HG03575 (cell line): ENCODE data around the gene GTPBP10.
"Not testable (repeated sequence)": the region's sequence is repeated elsewhere in the genome, so short reads cannot be mapped to it uniquely, and the experiment has no call there.

ENCODE experiments used
- ATAC-seq: cut with Tn5 transposase; IDR thresholded peaks from one replicate; pipeline ENCODE4 v1.9.1; 2021; ENCODE audit not compliant: unreplicated experiment, insufficient number of reproducible peaks, low FRiP score; ENCODE audit errors: extremely low read depth

The GTPBP10 gene, protein sequence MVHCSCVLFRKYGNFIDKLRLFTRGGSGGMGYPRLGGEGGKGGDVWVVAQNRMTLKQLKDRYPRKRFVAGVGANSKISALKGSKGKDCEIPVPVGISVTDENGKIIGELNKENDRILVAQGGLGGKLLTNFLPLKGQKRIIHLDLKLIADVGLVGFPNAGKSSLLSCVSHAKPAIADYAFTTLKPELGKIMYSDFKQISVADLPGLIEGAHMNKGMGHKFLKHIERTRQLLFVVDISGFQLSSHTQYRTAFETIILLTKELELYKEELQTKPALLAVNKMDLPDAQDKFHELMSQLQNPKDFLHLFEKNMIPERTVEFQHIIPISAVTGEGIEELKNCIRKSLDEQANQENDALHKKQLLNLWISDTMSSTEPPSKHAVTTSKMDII

DNA sequence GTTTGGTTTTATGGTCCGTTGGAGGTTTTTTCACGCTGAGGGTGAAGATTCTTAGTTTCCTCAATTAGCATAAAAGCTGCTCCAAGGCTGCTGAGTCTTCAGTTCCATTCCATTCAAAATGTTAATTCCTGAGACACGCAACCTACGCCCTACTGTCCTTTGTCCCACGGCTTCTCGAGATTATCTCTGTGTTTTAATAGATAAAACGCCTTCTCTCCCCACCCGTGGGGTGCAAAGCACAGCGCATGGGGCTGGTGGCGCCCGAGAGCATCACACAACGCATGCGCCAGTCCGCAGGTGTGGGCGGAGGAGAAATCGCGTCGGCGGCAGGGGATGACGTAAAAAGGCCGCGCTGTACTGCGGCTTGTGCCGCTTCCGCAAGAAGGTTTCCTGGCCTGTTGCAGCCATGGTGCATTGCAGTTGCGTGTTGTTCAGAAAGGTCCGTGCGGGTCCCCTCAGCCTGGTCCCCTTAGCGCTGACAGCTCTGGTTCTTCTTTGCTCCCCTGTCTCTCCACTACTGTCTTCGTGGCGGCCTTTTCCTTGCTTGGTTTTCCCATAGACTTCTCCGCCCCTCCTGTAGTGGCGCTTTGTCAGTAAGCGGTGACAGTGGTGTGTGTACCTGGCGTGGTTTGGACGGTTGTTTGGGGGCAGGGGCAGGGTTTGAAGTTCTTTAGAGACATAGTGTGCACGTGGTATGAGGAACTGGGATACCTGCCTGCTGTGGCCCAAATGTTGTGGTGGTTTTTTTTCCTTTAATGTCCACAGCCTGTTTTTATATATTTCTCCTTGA is at the start of gene GTPBP10:
TSS of gene GTPBP10 (plus strand) at position 381 of the 790 bp plus-strand sequence. CDS start at position 407, 26 bp downstream.
- ATAC-seq, result peak; percentile 77

DNA sequence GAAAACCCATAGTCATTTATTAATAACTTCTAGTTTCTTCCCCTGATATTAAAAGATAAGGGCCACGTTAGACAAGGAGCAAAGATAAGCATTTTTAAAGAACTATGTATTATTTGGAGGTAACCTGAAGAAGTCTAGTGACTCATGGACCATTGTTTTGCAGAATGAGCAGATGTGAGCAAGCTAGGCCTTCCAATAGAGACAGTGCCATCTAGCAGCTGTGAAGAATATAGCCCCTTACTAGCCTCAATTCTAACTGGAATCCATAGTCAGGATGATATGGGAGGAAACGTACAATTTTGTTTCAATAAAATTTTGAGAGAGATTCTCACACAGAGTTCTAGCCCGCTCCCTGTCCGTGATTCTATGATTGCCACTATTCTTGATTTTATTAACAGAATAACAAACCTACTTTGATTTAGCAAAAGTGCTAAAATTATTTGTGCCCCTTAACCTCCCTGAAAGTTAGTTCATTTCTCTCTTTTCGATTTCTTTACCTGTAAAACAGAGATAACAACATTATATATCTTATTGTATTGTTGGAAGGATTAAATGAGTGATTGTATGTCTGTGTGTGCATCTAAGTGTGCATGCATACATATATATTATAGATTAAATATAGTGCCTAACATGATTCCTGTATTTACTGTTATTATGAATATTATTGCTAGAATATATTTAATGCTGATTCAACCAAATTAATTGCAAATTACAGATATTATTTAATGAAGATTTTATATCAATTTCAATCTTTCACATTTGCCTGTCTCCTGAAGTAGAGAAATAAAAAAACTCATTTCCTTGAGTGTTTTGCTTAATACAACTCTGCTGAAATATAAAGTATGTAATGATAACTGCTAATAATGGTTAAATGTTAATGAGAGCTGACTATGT is 48.1 kb upstream of the GTPBP10 start:
- ATAC-seq, result no peak

DNA sequence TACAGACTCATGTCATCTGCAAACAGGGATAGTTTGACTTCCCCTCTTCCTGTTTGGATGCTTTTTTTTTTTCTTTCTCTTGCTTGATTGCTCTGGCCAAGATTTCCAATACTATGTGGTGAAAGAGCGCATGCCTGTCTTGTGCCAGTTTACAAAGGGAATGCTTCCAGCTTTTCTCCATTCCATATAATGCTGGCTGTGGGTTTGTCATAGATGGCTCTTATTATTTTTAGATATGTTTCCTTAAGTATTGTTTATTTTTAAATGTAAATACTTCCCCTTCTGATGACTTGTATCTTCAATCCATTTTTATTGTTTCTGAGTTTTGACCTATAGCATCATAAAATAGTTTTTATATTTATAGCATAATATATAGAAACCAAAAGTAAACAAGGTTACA is 43.3 kb upstream of the GTPBP10 start:
- no peak for ATAC-seq

DNA sequence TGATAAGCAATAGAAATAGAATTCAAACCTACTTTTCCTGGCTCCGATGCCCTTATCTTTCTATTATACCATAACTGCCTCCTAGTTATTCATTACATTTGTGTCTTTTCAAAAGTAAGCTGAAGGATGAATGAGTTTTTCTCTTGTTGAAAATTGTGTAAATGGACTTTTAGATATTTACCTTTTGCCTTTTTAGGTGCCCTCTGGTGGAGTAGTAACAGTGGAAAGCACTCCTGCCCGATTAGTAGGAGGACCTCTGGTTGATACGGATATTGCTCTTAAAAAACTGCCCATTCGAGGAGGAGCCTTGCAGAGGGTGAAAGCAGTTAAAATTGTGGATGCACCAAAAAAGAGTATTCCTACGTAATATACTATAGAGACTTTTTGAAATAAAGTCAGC is 36.6 kb upstream of the GTPBP10 start:
- ATAC-seq, result no peak

DNA sequence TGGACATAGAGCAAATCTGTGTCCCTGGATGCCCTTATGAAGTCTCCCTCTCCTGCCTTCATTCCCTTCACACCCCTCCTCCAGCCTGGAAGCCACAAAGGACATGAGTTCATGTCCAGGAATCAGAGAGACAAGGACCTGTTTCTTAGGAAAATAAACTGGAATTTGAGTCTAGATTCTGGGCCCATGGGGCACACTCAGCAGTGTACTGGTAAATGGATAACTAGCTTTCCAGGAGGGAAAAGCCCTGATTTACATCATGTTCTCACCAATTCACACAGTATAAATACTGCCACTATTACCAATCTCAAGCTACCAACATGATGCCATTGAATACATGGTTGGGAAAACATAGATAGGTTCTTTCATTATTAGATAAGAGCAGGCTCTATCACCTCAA is 35.3 kb upstream of the GTPBP10 start:
- ATAC-seq, result no peak

DNA sequence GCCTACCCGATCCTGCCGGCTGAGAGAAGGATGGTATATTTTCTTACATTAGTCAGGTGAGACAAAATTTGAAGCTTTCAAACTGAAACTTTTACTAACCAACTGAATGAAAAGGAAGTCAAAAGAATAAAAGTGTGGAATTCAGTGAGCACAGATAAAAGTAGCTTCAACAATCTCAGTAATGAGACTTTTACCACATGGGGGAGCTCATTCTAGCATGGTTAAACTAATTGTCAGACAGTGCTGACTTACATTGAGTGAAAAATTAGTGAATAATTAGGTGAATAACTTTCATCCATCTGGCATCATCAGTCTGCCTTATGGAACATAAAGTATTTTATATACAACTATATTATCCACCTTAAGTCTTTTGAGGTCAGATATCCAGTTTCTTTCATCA is 33.8 kb upstream of the GTPBP10 start:
- no peak for ATAC-seq

DNA sequence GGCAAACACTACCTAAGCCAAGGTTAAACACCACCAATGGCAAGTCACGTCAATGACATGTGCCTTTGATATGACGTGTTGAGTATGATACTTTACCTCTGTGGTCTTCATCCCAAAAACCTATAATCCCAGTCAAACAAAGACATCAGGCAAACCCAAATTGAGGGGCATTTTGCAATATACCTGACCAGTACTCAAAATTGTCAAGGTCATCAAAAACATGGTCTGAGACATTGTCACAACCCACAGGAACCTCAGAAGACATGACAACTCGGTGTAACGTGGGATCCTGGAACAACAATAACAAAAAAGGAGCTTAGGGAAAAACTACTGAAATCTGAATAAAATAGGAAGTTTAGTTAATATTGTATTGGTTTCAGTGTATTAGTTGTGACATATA is 32.6 kb upstream of the GTPBP10 start:
- ATAC-seq, result no peak

DNA sequence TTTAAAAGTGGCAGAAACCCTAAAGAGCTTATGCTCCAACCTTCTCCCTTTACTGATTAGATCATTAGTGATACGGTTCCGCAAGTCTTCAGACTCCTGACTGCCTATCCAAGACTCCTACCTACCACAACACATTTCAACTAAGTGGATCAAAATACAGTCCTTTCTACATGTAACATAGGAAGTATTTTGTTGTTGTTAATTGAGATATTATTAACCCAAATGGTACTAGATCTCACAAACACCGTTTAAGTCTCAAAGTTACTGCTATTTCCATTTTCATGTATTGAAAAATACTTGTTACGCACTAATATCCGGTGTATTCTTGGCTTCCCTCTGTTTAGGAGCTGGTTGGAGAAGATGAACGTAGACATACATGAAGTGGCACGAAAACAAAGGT is 26.5 kb upstream of the GTPBP10 start:
- ATAC-seq, result no peak

DNA sequence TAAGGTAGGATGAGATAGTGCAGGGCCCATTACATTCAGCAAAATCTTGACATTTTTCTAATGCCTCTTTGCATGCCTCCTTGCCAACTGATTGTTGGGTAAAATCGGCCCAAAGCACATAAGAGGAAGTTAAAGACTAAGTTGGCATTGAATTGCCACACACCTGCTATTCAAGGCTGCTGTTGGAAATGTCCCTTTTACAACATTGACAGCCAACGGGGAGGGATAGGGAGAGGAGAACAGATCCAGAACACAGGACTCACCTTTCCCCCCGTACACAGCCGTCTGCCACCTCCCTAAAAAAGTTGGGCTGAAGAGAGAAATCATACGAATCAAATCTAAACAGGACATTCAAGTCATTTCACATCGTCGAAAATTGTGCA is 26.1 kb upstream of the GTPBP10 start:
- ATAC-seq, result no peak

DNA sequence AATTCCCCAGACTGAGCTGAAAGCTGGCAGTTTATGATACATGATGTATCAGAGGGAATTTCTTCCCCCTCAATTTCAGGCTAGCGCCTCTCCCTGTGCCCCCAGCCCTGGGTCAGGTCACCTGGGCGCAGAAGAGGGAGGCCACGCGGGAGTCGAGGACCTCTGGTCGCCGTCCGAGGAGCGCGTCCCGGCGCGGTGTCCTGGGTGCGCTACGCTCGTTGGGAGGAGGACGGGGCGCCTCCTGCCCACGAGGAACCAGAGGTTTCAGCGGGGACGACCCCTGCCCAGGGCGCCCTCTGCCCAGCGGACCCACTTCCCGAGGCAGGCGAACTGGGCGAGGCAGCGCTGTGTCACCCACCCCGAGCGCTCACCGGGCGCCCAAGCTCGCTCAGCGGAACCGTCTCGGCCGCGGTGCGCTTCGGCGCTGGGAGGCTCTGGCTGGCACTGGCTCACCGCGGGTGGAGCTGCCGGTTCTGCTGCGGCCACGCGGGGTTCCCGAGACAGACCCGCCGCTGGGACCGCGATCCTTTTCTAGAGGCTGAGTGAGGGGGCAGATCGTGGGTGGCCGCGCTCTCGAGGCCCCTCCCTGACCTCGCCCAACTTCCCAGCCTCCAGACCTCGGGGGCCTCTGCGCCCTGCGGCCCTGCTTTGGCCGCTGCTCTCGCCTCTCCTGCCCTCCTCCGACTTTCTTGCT is 25.6 kb upstream of the GTPBP10 start, which contains the start of gene FAM237B:
TSS of gene FAM237B (minus strand) at position 504 of the 694 bp plus-strand sequence. CDS start 1,556 bp downstream, outside the sequence.
- ATAC-seq, result no peak

DNA sequence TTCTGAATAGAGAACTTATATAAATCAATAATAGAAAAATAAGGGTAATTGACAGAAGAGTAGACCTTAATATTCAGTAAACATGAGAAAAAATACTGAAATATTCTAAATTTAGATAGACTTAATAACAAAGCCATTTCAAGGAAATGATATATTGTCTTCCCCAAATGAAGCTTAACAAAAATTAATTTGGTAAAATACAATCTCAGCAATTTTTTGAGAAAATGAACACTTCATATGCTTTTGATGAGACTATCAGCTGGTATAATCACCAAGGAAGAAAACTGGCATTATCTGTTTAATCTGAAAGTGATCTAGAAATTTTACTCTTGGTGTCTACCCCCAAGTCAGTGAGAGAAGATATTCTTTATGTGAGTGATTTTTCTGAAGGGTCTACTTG is 23.7 kb upstream of the GTPBP10 start:
- ATAC-seq, result no peak

DNA sequence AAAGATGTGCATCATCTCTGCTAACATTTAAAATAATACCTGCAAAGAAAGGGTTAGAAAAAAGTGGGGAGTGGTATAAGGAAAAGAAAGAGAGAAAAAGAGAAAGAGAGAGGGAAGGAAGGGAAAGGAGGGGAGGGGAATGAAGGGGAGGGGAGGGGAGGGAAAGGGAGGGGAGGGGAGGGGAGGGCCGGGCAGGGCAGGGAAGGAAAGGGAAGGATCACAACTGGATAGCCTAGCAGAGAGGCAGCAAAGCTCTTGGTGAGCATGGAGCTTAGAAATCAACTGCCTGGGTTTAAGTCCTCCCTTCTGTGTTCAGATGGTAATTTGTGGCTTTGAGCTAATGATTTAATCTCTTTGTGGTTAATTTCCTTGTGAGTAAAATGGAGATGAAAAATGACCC is 20.0 kb upstream of the GTPBP10 start:
- no peak for ATAC-seq

DNA sequence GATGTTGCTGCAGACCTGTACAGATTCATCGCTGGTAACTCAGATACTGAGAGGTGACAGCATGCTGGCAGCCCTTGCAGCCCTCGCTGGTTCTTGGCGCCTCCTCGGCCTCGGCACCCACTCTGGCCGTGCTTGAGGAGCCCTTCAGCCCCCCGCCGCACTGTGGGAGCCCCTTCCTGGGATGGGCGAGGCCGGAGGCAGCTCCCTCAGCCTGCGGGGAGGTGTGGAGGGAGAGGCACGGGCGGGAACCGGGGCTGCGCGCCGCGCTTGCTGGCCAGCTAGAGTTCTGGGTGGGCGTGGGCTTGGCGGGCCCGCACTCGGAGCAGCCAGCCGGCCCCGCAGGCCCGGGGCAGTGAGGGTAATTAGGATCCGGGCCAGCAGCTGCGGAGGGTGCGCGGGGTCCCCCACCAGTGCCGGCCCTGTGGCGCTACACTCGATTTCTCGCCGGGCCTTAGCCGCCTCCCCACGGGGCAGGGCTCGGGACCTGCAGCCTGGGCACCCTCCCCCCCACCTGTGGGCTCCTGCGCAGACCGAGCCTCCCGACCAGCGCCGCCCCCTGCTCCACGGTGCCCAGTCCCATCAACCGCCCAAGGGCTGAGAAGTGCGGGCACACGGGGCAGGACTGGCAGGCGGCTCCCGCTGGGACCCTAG is 12.2 kb upstream of the GTPBP10 start:
- ATAC-seq, result no peak

DNA sequence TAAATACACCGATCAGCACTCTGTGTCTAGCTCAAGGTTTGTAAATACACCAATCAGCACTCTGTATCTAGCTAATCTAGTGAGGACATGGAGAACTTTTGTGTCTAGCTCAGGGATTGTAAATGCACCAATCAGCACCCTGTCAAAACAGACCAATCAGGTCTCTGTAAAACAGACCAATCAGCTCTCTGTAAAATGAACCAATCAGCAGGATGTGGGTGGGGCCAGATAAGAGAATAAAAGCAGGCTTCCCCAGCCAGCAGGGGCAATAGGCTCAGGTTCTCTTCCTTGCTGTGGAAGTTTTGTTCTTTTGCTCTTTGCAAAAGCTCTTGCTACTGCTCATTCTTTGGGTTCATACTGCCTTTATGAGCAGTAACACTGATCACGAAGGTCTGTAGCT is 11.6 kb upstream of the GTPBP10 start:
- not testable (repeated sequence) for ATAC-seq

DNA sequence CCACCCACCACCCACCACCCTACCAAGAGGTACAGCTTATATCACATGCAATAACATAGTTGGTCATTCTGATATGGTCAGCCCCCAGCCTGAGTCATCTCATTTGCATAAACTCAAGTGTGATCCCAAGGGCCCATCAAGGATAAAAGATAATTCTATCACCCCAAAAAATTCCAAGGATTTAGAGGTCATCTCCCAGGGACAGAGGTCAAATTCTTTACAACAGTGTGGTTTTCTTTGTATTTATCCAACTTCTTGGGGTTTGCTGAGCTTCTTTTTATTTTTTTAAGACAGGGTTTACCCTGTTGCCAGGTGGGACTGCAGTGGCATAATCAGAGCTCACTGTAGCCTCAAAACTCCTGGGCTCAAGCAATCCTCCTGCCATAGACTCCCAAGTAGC is 9.4 kb upstream of the GTPBP10 start:
- no peak for ATAC-seq

DNA sequence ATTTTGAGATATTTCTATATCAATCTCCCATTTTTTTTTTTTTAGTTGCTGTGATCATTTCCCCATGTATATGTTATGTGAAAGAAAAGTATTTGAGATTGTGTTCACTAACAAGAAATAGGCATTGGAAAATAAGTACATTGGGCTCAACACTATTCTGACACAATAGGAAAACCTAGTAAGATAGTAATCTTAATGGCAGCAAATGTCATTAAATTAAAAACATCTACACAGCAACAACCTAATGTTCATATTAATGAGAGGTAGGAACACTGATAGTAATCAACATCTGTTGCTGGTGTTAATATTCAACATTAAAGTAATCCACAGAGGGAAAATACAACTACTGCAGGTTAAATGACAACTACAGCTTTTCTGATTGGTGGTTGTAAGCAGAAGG is 1.5 kb upstream of the GTPBP10 start:
- ATAC-seq, result no peak

DNA sequence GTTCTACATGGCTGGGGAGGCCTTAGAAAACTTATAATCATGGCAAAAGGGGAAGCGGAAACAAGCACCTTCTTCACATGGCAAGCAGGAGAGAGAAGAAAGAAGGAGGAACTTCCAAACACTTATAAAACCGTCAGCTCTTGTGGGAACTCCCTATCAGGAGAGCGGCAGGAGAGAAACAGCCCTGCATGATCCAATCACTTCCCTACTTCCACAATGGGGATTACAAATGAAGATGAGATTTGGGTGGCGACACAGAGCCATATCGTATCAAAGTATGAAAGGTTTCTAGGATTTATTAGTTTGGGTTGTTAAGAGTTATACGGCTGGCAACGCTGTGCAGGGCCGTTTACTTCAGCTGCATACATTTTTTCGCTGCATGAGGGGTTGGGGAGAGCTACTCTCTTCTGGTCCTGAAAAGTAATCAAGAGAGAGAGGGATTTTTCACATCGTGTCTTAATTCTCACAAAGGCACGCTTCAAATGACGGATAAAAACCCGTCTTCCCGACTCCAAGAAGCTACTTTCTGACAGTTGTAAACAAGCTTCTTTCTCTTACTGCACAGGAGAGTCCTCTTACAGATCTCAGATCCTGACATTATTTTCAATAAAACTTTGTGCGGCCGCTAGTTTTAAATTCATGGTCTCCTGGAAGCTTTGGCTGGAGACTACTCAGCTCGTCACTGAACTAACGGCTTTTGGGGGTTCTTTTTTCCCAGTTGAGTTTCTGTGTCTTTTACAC is 751 bp upstream of the GTPBP10 start:
- peak; percentile 1 for ATAC-seq

DNA sequence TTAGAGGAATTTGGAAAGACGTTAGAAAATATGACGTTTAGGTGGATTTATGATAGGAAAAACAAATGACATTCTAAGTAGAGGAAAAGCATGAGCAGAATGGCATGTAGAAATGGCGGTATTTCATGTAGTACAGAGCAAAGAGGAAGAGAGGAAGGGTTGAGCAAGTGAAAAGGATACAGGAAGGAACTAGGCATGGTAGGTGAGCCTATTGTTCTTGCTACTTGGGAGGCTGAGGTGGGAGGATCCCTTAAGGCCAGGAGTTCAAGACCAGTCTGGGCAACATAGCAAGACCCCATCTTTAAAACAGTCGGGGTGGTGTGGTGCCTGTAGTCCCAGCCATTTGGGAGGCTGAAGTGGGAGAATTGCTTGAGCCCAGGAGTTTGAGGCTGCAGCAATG is 1.2 kb downstream of the GTPBP10 start:
- ATAC-seq, result no peak
